Measurements from ENCODE around the gene PPP1R12A.
"Not testable (repeated sequence)": the region's sequence is repeated elsewhere in the genome, so short reads cannot be mapped to it uniquely, and the experiment has no call there.

PPP1R12A gene

DNA sequence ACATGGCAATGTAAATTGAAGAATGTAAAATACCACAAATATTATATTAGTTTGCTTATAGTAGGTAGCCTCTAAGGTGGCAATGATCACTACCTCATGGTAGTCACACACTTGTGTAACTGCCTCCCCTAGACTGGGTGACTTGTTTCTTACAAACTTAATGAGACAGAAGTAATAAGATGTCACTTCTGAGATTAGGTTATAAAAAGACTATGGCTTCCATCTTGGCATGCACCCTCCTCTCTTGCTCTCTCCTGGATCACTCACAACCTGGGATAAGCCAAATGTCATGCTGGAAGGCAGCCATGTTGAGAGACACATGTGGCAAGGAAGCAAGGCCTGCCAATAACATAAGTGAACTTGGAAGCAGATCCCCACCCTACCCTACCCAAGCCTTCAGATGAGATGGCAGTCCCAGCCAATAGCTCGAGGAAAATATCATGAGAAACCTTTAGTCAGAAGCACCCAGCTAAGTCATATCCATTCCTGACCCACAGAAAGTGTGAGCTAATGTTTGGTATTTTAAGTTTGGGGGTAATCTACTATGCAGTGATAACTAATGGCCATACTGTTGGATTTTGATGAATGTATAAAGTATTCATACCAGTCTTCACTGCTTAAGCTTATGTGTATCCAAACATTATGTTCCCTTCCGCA, 43.3 kb downstream of the PPP1R12A start:
- no peak for DNase-seq (ENCODE audit: low read depth in 2 of 2)

GRCh38 chr12:79887890-79888289, 47.0 kb downstream of the PPP1R12A start:
- no peak for DNase-seq (ENCODE audit: low read depth in 2 of 2)

GRCh38 chr12:79886917-79887519, 47.9 kb downstream of the PPP1R12A start:
- peak in 1 of 2 experiments; percentile 25 for DNase-seq (ENCODE audit: low read depth in 2 of 2)

DNA sequence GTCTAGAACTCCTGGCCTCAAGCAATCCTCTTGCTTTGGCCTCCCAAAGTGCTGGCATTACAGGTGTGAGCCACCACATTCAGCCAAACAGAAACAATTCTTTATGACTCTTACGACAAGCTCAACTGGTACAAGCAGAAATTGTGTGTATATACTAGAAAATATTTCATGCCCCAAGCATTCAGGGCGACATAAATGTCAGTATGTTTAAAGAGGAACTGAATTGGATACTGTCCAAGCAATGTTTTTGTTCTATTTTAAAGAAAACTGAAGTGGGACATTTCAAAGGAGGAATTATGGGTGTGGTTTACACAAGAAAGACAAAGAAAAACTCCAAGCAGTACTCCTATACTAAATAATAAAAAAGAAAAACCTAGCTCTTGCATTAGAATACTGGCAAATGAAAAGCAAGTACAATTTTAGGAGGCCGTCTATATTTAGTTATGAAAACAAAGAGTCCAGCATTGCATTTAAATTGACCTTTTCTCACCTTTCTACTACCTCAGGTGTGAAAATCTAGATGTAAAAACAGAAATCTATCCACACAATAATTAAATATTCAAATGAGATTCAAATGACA, 48.9 kb downstream of the PPP1R12A start:
- no peak for DNase-seq (ENCODE audit: low read depth in 2 of 2)

GRCh38 chr12:79884401-79885006, 50.4 kb downstream of the PPP1R12A start:
- DNase-seq (ENCODE audit: low read depth in 2 of 2): no peak

GRCh38 chr12:79883216-79883615, 51.7 kb downstream of the PPP1R12A start:
- no peak for DNase-seq (ENCODE audit: low read depth in 2 of 2)

DNA sequence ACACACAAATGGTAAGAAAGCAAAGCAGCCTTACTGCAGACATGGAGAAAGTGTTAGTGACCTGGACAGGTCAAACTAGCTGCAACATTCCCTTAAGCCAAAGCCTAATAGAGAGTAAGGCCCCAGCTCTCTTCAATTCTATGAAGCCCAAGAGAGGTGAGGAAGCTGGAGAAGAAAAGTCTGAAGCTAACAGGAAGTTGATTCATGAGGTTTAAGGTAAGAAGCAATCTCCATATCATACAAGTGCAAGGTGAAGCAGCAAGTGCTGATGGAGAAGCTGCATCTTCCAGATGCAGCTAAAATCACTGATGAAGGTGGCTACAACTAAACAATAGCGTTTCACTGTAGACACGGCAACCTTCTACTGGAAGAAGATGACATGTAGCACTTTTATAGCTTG, 53.5 kb downstream of the PPP1R12A start:
- DNase-seq (ENCODE audit: low read depth in 2 of 2): no peak

DNA sequence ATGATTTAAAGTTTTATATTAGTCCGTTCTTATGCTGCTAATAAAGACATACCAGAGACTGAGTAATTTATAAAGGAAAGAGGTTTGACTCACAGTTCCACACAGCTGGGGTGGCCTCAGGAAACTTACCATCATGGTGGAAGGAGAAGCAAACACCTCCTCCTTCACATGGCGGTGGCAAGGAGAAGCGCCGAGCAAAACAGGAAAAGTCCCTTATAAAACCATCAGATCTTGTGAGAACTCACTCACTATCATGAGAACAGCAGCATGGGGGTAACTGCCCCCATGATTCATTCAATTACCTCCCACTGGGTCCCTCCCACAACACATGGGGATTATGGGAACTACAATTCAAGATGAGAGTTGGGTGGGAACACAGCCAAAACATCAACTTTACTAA, 56.4 kb downstream of the PPP1R12A start:
- DNase-seq (ENCODE audit: low read depth in 2 of 2): not testable (repeated sequence)

DNA sequence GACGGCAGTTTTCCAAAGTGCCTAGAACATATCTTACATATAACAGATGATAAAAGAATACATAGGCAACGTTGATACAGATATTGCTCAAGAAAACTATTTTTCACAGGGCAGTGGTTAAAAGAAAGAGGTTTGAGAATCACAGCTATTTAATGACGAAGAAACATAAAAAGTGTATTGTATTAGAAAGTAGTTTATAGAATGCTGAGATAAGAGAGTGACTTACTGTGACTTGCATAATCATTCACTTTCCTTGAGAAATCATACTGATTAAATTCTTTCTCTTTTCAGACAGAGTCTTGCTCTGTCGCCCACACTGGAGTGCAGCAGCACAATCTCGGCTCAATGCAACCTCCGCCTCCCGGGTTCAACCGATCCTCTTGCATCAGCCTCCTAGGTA, 57.7 kb downstream of the PPP1R12A start:
- no peak for DNase-seq (ENCODE audit: low read depth in 2 of 2)

GRCh38 chr12:79874665-79875064, 60.2 kb downstream of the PPP1R12A start:
- no peak for DNase-seq (ENCODE audit: low read depth in 2 of 2)

DNA sequence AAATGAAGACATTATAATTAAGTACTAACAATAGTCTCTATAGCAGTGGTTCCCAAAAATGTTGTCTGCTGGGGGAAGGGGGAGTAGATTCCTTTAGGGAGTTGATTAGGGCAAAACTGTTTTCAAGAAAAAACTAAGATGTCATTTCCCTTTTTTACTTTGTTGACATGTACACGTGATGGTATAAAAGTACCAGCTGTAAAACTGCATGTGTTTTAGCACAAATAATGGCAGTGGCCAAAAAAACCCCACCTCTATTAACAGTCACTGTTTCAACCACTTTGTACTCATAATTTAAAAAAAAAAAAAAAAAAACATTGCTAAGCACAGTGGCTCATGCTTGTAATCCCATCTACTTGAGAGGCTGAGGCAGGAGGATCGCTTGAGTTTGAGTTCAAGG, 61.7 kb downstream of the PPP1R12A start:
- DNase-seq (ENCODE audit: low read depth in 2 of 2): no peak

DNA sequence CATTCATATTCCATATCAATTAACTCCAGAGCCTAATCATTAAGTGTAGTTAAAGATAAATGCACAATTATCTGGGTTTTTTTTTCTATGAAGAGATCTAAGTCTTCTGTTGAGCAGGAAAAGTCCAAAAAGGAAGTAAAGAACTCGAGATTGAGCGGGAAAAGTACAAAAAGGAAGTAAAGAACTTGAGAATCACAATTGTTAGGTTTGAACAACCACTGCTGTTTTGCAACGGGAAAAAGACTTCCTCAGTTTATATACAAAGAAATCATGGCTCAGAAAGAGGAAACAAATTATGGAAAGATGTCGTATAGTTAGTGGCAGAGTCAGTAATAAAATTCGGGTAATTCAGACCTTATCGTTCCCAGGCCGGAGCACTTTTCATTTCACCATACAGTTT, 63.3 kb downstream of the PPP1R12A start:
- no peak for DNase-seq (ENCODE audit: low read depth in 2 of 2)

DNA sequence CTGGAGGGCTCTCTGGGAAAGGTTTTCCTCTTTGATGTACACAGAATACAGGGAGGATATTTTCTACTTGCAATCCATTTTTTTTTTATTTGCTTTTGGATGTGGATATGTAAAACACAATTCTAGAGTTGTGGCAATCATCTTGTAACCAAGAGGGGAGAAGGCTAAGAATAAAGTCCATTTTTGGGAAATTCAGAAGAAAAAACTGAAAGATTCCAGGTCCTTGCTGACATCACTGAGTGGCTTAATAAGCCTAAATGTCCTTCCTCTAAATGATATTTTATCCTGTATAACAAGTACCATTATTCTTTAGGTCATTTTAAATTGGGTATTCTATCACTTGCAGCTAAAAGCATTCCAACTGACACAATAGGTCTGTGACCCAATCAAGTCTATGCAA, 64.0 kb downstream of the PPP1R12A start:
- DNase-seq (ENCODE audit: low read depth in 2 of 2): no peak

DNA sequence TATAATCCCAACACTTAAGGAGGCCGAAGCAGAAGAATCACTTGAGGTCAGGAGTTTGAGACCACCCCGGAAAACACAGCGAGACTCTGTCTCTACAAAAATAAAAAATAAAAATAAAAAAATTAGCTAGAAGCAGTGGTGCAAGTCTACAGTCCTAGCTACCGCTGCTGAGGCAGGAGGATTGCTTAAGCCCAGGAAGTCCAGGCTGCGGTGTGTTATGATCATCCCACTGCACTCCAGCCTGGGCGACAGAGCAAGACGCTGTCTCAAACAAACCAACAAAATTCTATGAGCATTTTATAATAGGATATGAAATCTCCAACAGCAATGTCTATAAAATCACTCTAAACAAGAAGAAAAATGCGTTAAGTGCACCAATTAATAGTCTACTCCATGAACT, 75.3 kb downstream of the PPP1R12A start:
- DNase-seq (ENCODE audit: low read depth in 2 of 2): no peak

GRCh38 chr12:79858518-79858917, 76.4 kb downstream of the PPP1R12A start:
- no peak for DNase-seq (ENCODE audit: low read depth in 2 of 2)

DNA sequence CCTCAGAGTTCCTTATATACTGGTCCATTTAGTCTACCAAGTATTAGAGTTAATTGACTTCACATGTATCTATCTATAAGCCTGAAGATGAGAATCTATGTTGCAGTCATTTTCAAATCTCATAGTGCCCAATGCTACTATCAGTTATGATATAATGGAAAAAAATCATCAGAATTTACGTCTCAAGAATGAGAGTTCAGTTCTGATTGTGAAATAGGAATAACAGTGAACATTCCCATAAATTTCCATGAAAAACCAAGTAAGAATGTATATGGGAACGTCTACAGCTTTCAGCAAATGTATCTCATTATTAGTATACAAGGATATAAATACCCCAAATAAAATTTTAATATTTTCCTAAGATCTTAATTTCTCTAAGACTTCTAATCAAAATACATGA, 77.2 kb downstream of the PPP1R12A start:
- no peak for DNase-seq (ENCODE audit: low read depth in 2 of 2)

DNA sequence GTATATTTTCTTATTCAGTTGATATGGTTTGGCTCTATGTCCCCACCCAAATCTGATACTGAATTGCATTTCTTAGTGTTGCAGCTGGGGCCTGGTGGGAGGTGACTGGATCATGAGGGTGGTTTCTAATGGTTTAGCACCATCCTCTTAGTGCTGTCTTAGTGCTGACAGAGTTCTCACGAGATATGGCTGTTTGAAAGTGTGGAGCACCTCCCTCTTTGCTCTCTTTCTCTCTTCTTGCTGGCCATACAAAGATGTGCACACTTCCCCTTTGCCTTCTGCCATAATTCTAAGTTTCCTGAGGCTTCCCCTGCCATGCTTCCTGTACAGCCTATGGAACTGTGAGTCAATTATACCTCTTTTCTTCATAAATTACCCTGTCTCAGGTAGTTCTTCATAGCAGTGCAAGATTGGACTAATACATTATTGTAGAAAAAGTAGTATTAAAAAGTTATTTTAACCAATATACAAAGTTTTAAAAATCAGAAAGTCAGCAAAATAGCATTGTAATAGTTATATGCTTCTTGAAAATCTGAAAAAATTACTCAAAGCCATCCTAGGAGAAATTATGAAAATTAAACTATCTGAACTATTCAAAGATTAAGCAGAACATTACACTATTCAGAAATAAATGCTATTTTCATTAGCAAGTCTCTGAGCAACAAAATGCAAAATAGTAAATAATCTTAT, 84.1 kb downstream of the PPP1R12A start:
- DNase-seq (ENCODE audit: low read depth in 2 of 2): no peak

- no peak for DNase-seq (ENCODE audit: low read depth in 2 of 2)
Observed at GRCh38 chr12:79848339-79848738, 86.6 kb downstream of the PPP1R12A start.

- no peak for DNase-seq (ENCODE audit: low read depth in 2 of 2)
Observed at GRCh38 chr12:79847417-79847816, 87.5 kb downstream of the PPP1R12A start.

- peak in 1 of 2 experiments; percentile 23 for DNase-seq (ENCODE audit: low read depth in 2 of 2)
Observed at GRCh38 chr12:79844693-79845092, 90.2 kb downstream of the PPP1R12A start.

DNA sequence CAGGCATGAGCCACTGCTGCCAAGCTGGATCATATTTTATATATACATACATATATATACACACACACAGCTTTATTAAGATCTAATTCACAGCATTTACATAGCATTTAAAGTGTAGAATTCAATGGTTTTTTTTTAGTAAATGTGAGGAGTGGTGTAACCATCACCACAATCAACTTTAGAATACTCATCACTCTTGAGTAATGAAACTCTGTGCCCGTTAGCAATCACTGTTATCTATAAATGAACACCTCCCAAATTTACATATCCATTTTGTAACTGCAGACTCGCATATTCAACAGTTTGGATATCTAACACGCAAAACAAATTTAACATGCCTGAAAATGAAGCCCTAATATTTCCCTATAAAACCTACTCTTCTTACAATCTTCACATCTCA, 90.9 kb downstream of the PPP1R12A start:
- DNase-seq (ENCODE audit: low read depth in 2 of 2): no peak

DNA sequence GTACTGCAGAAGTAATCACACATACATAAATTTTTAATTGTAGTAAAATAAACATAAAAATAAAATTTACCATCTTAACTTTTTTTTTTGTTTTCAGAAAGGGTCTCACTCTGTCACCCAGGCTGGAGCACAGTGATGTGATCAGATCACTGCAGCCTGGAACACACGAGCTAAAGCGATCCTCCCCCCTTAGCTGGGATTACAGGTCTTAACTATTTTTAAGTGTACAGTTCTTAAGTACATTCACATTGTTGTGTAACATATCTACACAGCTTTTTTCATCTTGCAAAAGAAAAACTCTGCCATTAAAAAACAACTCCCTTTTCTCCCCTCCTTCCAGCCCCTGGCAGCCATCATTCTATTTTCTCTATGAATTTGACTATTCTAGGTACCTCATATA, 92.3 kb downstream of the PPP1R12A start:
- DNase-seq (ENCODE audit: low read depth in 2 of 2): no peak

Data from fibroblast of skin of left biceps (primary cell).